ENCODE data around the gene GDPD4. TPM values are rescaled to one million over a fixed set of nuclear protein-coding genes. Genes with fewer than 3 reads are reported as not detected.

Gene GDPD4
- total RNA-seq, 1 experiment from 2014 or later = not detected

- ChIA-PET CTCF (no interaction called here), POLR2A (ENCODE audit: unreplicated experiment) (interaction anchor here (0.6 kb wide), 1 partner anchor 170 kb away, joined by 13 read pairs; no protein-coding TSS in a partner anchor)
- Histone ChIP-seq H3K4me1 (ENCODE audit: insufficient read depth, low read length) (peaks cover 12% of the 10 kb centered on the region), H3K79me2 (ENCODE audit: low read length) (no peaks in the 10 kb centered on the region), H3K36me3 (ENCODE audit: low read depth, low read length) (no peaks in the 10 kb centered on the region), H3K27me3 (ENCODE audit: low read length) (no peaks in the 10 kb centered on the region), H3K27ac (ENCODE audit: low read length) (no peak overlapping the region), H3K4me2 (ENCODE audit: low read length) (no peak overlapping the region), H3K9ac (ENCODE audit: low read length) (no peak overlapping the region), H4K20me1 (ENCODE audit: low read length) (no peaks in the 10 kb centered on the region), H2AFZ (ENCODE audit: low read length) (no peak overlapping the region), H3K9me2 (replicated peaks; ENCODE audit: low read length) (no peaks in the 10 kb centered on the region), H3F3A (ENCODE audit: low read length, unreplicated experiment) (no peaks in the 10 kb centered on the region), H3K9me3 (ENCODE audit: low read length) (no peaks in the 10 kb centered on the region), H3K4me3 (ENCODE audit: low read length) (no peak overlapping the region)
- ATAC-seq (no peak), DNase-seq (no peak)
- intact Hi-C loops (cut with micrococcal nuclease) = no loop called here
- no TSS peak for BruUV-seq (replicated peaks)
- TF ChIP-seq EZH2 (IDR thresholded peaks at IDR 0.05; ENCODE audit: low read length, unreplicated experiment) (no peak), EZH2phosphoT487 (IDR thresholded peaks at IDR 0.05; ENCODE audit: borderline replicate concordance, low read length) (no peak), CTCF (conservative IDR thresholded peaks at IDR 0.05; ENCODE audit: low read depth, low read length) (no peak)
Observed at GRCh38 chr11:77276271-77276670, 25.2 kb downstream of the GDPD4 start.

- intact Hi-C loops (cut with micrococcal nuclease) = no loop called here
- no peak overlapping the region for H3K27ac ChIP-seq (ENCODE audit: low read length)
- no peak overlapping the region for H3K4me2 ChIP-seq (ENCODE audit: low read length)
- ChIA-PET POLR2A (ENCODE audit: unreplicated experiment) (no interaction called here), CTCF (no interaction called here)
- no peaks in the 10 kb centered on the region for H3K79me2 ChIP-seq (ENCODE audit: low read length)
- no peaks in the 10 kb centered on the region for H3K9me2 ChIP-seq (replicated peaks; ENCODE audit: low read length)
- H3F3A ChIP-seq (ENCODE audit: low read length, unreplicated experiment) = no peaks in the 10 kb centered on the region
- H2AFZ ChIP-seq (ENCODE audit: low read length) = no peak overlapping the region
- DNase-seq (no peak), ATAC-seq (no peak)
- peaks cover 8% of the 10 kb centered on the region; the same call in 1 of the 2 replicates for H3K4me1 ChIP-seq (ENCODE audit: insufficient read depth, low read length)
- H3K36me3 ChIP-seq (ENCODE audit: low read depth, low read length) = no peaks in the 10 kb centered on the region
- TF ChIP-seq CTCF (conservative IDR thresholded peaks at IDR 0.05; ENCODE audit: low read depth, low read length) (no peak), EZH2 (IDR thresholded peaks at IDR 0.05; ENCODE audit: low read length, unreplicated experiment) (no peak), EZH2phosphoT487 (IDR thresholded peaks at IDR 0.05; ENCODE audit: borderline replicate concordance, low read length) (no peak)
- BruUV-seq (replicated peaks) = no TSS peak
- H3K9ac ChIP-seq (ENCODE audit: low read length) = no peak overlapping the region
- no peaks in the 10 kb centered on the region for H3K27me3 ChIP-seq (ENCODE audit: low read length)
- no peaks in the 10 kb centered on the region for H3K9me3 ChIP-seq (ENCODE audit: low read length)
- H4K20me1 ChIP-seq (ENCODE audit: low read length) = no peaks in the 10 kb centered on the region
- H3K4me3 ChIP-seq (ENCODE audit: low read length) = no peak overlapping the region
Observed at GRCh38 chr11:77270921-77271320, 30.6 kb downstream of the GDPD4 start.

GRCh38 chr11:77269484-77270123, 31.9 kb downstream of the GDPD4 start:
- Histone ChIP-seq H3K27me3 (ENCODE audit: low read length) (no peaks in the 10 kb centered on the region), H3K9me3 (ENCODE audit: low read length) (no peaks in the 10 kb centered on the region), H3K4me2 (ENCODE audit: low read length) (no peak overlapping the region), H3K4me1 (ENCODE audit: insufficient read depth, low read length) (peaks cover 8% of the 10 kb centered on the region; the same call in 1 of the 2 replicates), H3F3A (ENCODE audit: low read length, unreplicated experiment) (no peaks in the 10 kb centered on the region), H2AFZ (ENCODE audit: low read length) (no peak overlapping the region), H3K9me2 (replicated peaks; ENCODE audit: low read length) (no peaks in the 10 kb centered on the region), H3K79me2 (ENCODE audit: low read length) (no peaks in the 10 kb centered on the region), H3K36me3 (ENCODE audit: low read depth, low read length) (no peaks in the 10 kb centered on the region), H3K9ac (ENCODE audit: low read length) (no peak overlapping the region), H3K4me3 (ENCODE audit: low read length) (no peak overlapping the region), H3K27ac (ENCODE audit: low read length) (no peak overlapping the region), H4K20me1 (ENCODE audit: low read length) (no peaks in the 10 kb centered on the region)
- ChIA-PET CTCF (no interaction called here), POLR2A (ENCODE audit: unreplicated experiment) (no interaction called here)
- no TSS peak for BruUV-seq (replicated peaks)
- TF ChIP-seq CTCF (conservative IDR thresholded peaks at IDR 0.05; ENCODE audit: low read depth, low read length) (no peak), EZH2phosphoT487 (IDR thresholded peaks at IDR 0.05; ENCODE audit: borderline replicate concordance, low read length) (no peak), EZH2 (IDR thresholded peaks at IDR 0.05; ENCODE audit: low read length, unreplicated experiment) (no peak)
- ATAC-seq (peak; percentile 86), DNase-seq (peak; percentile 62)
- intact Hi-C loops (cut with micrococcal nuclease) = no loop called here

Measured in PC-3 (cell line).